Right lobe of liver (tissue), 4 donors: ENCODE measurements around the gene PDIA2.

Source experiments
- CTCF ChIP-seq, 4 donors: fragments of 200-600 bp in 3 of 4; fragments of 450-650 bp in 1 of 4; IDR thresholded peaks; one replicate each; pipeline versions ENCODE4 v1.5.1 to v1.8.0; 2016 to 2022; ENCODE audit warnings: antibody characterized with exemption in 4 of 4, mild to moderate bottlenecking in 2 of 4
- POLR2A ChIP-seq: fragments of 450-650 bp; IDR thresholded peaks from one replicate; pipeline ENCODE4 v1.6.1; 2017; ENCODE audit warnings: antibody characterized with exemption, mild to moderate bottlenecking
- donor health status: DM: no; HTN: no; CAD: no.
- donor health status: DM: no; HTN: no; CAD: no.
- donor health status: DM: no; HTN: yes; CAD: no.

DNA sequence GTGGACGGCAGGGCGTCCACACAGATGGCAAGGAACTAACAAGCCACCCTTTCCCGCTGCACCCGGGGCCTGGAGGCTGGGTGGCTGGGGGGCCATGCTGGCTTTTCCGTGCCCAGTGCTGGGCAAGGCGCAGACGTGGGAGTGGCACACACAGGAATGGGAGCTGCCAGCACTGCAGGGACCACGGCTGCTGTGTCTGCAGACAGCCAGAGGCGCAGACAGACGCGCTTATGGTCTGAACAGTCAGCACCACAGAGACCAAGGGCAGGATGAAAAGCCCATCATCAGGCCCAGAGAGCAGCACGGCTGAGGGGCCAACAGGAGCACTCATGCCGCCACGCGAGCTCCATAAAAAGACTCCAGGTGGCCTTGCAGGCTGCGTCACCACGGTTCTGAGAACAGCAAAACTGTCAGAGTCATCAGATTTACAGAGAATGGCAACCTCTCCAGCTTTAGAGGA, 24.0 kb downstream of the PDIA2 start:
- TF ChIP-seq CTCF (IDR thresholded peaks at IDR 0.05) = no peak
- no peak for TF ChIP-seq POLR2A
